HL-60 (cell line): ENCODE results near the gene EEPD1.

ENCODE experiments used
- DNase-seq, 2 experiments: peaks; one replicate each; pipeline ENCODE4 v3.0.0-alpha.2; 2010 to 2020; ENCODE audit warnings: low read depth in 1 of 2, low spot score in 1 of 2
- H3K27ac ChIP-seq: fragments of 250-450 bp; sonication (Bioruptor Pico); replicated peaks from 2 replicates; pipeline ENCODE4 v1.5.1; 2020; ENCODE audit warnings: mild to moderate bottlenecking, moderate library complexity
- H3K27me3 ChIP-seq: fragments of 250-450 bp; sonication (Bioruptor Pico); 2 replicates; pipeline ENCODE4 v1.5.1; 2021; ENCODE audit warnings: mild to moderate bottlenecking, moderate library complexity; ENCODE audit not compliant: insufficient read depth, poor library complexity, severe bottlenecking
- H3K4me3 ChIP-seq: replicated peaks from 2 replicates; pipeline ENCODE4 v1.5.1; 2011; ENCODE audit warnings: mild to moderate bottlenecking, control low read depth, low read length; ENCODE audit not compliant: insufficient read depth
- CTCF ChIP-seq: IDR thresholded peaks from one replicate; pipeline ENCODE4 v1.5.1; 2011; ENCODE audit warnings: low read length, control low read depth, inconsistent platforms; ENCODE audit not compliant: insufficient read depth
- GABPA ChIP-seq: IDR thresholded peaks from 2 replicates; pipeline ENCODE4 v1.6.1; 2012; ENCODE audit warnings: low read depth
- POLR2AphosphoS5 ChIP-seq: IDR thresholded peaks from 2 replicates; pipeline ENCODE4 v1.6.1; 2012; ENCODE audit warnings: low read depth
- REST ChIP-seq: IDR thresholded peaks from 2 replicates; pipeline ENCODE4 v1.6.1; 2012; ENCODE audit warnings: low read depth; ENCODE audit not compliant: insufficient replicate concordance
- SPI1 ChIP-seq: IDR thresholded peaks from 2 replicates; pipeline ENCODE4 v1.6.1; 2012; ENCODE audit warnings: low read depth, mild to moderate bottlenecking, borderline replicate concordance

The EEPD1 gene

GRCh38 chr7:36207451-36208291, 54.6 kb downstream of the EEPD1 start:
- DNase-seq: peak in 1 of 2 experiments; percentile 11
- Histone ChIP-seq H3K27ac (peak overlapping the region; percentile 21), H3K27me3 (no peaks in the 10 kb centered on the region), H3K4me3 (no peak overlapping the region)
- no peak for TF ChIP-seq GABPA
- no peak for TF ChIP-seq REST
- no peak for TF ChIP-seq CTCF
- TF ChIP-seq SPI1: no peak
- TF ChIP-seq POLR2AphosphoS5: no peak

- Histone ChIP-seq H3K27me3 (no peaks in the 10 kb centered on the region), H3K4me3 (no peak overlapping the region), H3K27ac (peak overlapping the region; percentile 10)
- TF ChIP-seq GABPA: no peak
- peak in 1 of 2 experiments; percentile 14 for DNase-seq
Measured at GRCh38 chr7:36208426-36208825, 55.4 kb downstream of the EEPD1 start.

GRCh38 chr7:36208997-36209813, 56.2 kb downstream of the EEPD1 start:
- Histone ChIP-seq H3K27me3 (no peaks in the 10 kb centered on the region), H3K27ac (no peak overlapping the region), H3K4me3 (no peak overlapping the region)
- no peak for DNase-seq
- TF ChIP-seq CTCF (no peak), GABPA (no peak), SPI1 (no peak), REST (no peak), POLR2AphosphoS5 (no peak)

- TF ChIP-seq SPI1: no peak
- no peak for TF ChIP-seq POLR2AphosphoS5
- no peak for TF ChIP-seq REST
- no peak for TF ChIP-seq GABPA
- no peak for TF ChIP-seq CTCF
- Histone ChIP-seq H3K27ac (no peak overlapping the region), H3K27me3 (no peaks in the 10 kb centered on the region), H3K4me3 (no peak overlapping the region)
- no peak for DNase-seq
Measured at GRCh38 chr7:36209814-36210183, 56.7 kb downstream of the EEPD1 start.
